ENCODE data around the gene DACT3. TPM values are rescaled to one million over a fixed set of nuclear protein-coding genes. Genes with fewer than 3 reads are reported as not detected.

DACT3 gene
- total and polyA plus RNA-seq, 4 donors: 0.32 to 1.4 (median 1.0) TPM

DNA sequence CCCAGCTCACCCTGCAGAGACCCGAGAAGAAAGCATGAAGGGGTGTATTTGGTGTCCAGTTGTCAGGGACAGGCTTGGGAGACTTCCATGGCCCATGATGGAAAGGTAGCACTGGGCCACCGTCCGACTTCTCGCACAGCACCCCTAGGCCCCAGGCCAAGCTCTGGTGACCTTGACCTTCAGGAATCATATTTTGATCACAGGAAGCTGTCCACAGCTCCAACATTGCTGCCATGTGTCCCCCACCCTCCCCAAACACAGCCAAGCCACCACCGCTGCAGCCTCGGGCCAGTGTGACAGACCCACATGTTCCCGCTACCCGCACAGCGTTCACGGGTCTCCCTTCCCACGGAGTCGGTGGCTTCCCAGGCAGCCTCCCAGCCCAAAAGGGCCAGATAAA, 35.3 kb downstream of the DACT3 start:
- H3K36me3 ChIP-seq (ENCODE audit: control insufficient read depth in 4 of 4, insufficient read depth in 3 of 4, low read depth in 1 of 4, low read length in 3 of 4): no peaks in the 10 kb centered on the region
- H3K9ac ChIP-seq (ENCODE audit: low read depth in 1 of 2, low read length in 2 of 2): no peak overlapping the region
- no peaks in the 10 kb centered on the region for H3K9me3 ChIP-seq (ENCODE audit: control insufficient read depth in 4 of 4, low read length in 3 of 4)
- peaks cover 0 to 3% (median 0%) of the 10 kb centered on the region in 4 donors for H3K4me1 ChIP-seq (ENCODE audit: control insufficient read depth in 4 of 4, insufficient read depth in 4 of 4, low read length in 3 of 4)
- H3K27ac ChIP-seq (ENCODE audit: low read depth in 1 of 2, low read length in 2 of 2): peak overlapping the region; percentile 29 to 75
- no peak for DNase-seq (ENCODE audit: low spot score)
- TF ChIP-seq GABPA (IDR thresholded peaks at IDR 0.05 in 1 of 2, conservative IDR thresholded peaks at IDR 0.05 in 1 of 2) (no peak), SP1 (IDR thresholded peaks at IDR 0.05) (peak; percentile 4)
- TF ChIP-seq, protein P1, sequence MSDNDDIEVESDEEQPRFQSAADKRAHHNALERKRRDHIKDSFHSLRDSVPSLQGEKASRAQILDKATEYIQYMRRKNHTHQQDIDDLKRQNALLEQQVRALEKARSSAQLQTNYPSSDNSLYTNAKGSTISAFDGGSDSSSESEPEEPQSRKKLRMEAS (IDR thresholded peaks at IDR 0.05): no peak
- 82% methylated on average over 12 of the region's 12 CpGs for WGBS
- H3K4me3 ChIP-seq (ENCODE audit: low read depth in 1 of 3, low read length in 3 of 3): no peak overlapping the region
- no peaks in the 10 kb centered on the region for H3K27me3 ChIP-seq (ENCODE audit: control insufficient read depth in 4 of 4, insufficient read depth in 4 of 4, low read length in 3 of 4)

DNA sequence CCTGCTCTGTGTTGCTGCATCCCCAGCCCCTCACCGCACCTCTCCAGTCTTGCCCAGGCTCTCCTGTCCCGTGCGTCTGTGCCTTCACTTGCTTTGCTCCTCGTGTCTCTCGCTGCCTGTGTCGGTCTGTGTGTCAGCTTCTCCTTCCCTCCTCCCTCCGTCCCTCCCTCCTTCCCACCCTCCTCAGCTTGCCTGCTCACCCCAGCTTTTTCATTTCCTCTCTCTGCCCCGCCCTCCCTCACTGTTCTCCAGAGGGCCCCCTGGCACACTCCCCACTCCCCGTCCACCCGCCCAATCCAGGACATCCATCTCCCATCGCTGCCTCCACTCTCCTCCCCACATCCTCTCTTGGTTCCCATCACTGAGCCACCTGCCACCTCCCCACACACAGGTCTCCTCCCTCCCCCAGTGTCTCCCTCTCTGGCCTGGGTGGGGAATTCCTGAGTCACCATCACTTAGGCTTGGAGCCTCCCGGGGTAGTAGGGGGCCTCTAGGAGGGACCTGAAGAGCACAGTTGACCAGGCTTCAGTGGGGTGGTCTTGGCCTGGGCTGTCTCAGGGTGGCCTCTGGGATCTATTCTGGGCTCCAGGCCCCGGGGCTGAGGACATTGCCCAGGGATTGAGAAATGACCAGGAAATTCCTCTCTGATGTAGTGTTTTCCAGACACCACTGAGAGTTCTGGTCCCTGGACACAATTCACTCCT, 35.9 kb downstream of the DACT3 start, which contains the start of gene PTGIR:
Gene PTGIR (minus strand): TSS at position 132 of the 704 bp plus-strand sequence. CDS start 864 bp downstream, outside the sequence.
- no peak for DNase-seq (ENCODE audit: low spot score)
- H3K4me1 ChIP-seq (ENCODE audit: control insufficient read depth in 4 of 4, insufficient read depth in 4 of 4, low read length in 3 of 4): peaks cover 0 to 3% (median 0%) of the 10 kb centered on the region in 4 donors
- H3K27ac ChIP-seq (ENCODE audit: low read depth in 1 of 2, low read length in 2 of 2): peak within 1 kb of the TSS; percentile 62 to 75
- no peak within 1 kb of the TSS for H3K9ac ChIP-seq (ENCODE audit: low read depth in 1 of 2, low read length in 2 of 2)
- peak within 1 kb of the TSS in 1 of 3 donors; percentile 11 for H3K4me3 ChIP-seq (ENCODE audit: low read depth in 1 of 3, low read length in 3 of 3)
- H3K36me3 ChIP-seq (ENCODE audit: control insufficient read depth in 4 of 4, insufficient read depth in 3 of 4, low read depth in 1 of 4, low read length in 3 of 4): no peaks in the 10 kb centered on the region
- 39% methylated on average over 13 of the region's 13 CpGs for WGBS
- H3K9me3 ChIP-seq (ENCODE audit: control insufficient read depth in 4 of 4, low read length in 3 of 4): no peaks in the 10 kb centered on the region
- H3K27me3 ChIP-seq (ENCODE audit: control insufficient read depth in 4 of 4, insufficient read depth in 4 of 4, low read length in 3 of 4): no peaks in the 10 kb centered on the region
- TF ChIP-seq SP1 (IDR thresholded peaks at IDR 0.05): peak; percentile 38
- TF ChIP-seq, protein P1 (IDR thresholded peaks at IDR 0.05): no peak
- no peak for TF ChIP-seq FOXA2 (IDR thresholded peaks at IDR 0.05)
- no peak for TF ChIP-seq ZBTB33 (IDR thresholded peaks at IDR 0.05)
- TF ChIP-seq NR2F2 (IDR thresholded peaks at IDR 0.05): peak; percentile 33
- peak; percentile 12 to 18 for TF ChIP-seq RXRA (IDR thresholded peaks at IDR 0.05)
- TF ChIP-seq CTCF (IDR thresholded peaks at IDR 0.05; ENCODE audit: low read depth, low read length, missing input control): no peak

GRCh38 chr19:46623915-46624502, 37.0 kb downstream of the DACT3 start:
- Histone ChIP-seq H3K4me1 (ENCODE audit: control insufficient read depth in 4 of 4, insufficient read depth in 4 of 4, low read length in 3 of 4) (peaks cover 0 to 3% (median 0%) of the 10 kb centered on the region in 4 donors), H3K27me3 (ENCODE audit: control insufficient read depth in 4 of 4, insufficient read depth in 4 of 4, low read length in 3 of 4) (no peaks in the 10 kb centered on the region), H3K36me3 (ENCODE audit: control insufficient read depth in 4 of 4, insufficient read depth in 3 of 4, low read depth in 1 of 4, low read length in 3 of 4) (no peaks in the 10 kb centered on the region), H3K9me3 (ENCODE audit: control insufficient read depth in 4 of 4, low read length in 3 of 4) (no peaks in the 10 kb centered on the region), H3K9ac (ENCODE audit: low read depth in 1 of 2, low read length in 2 of 2) (no peak overlapping the region), H3K4me3 (ENCODE audit: low read depth in 1 of 3, low read length in 3 of 3) (peak overlapping the region in 1 of 3 donors; percentile 11), H3K27ac (ENCODE audit: low read depth in 1 of 2, low read length in 2 of 2) (peak overlapping the region; percentile 25 to 56)
- 81% methylated on average over 35 of the region's 35 CpGs for WGBS
- no peak for DNase-seq (ENCODE audit: low spot score)
- no peak for TF ChIP-seq YY1 (IDR thresholded peaks at IDR 0.05)
- TF ChIP-seq FOXA2 (IDR thresholded peaks at IDR 0.05): no peak
- TF ChIP-seq, protein P1 (IDR thresholded peaks at IDR 0.05): no peak
- no peak for TF ChIP-seq GABPA (IDR thresholded peaks at IDR 0.05 in 1 of 2, conservative IDR thresholded peaks at IDR 0.05 in 1 of 2)
- TF ChIP-seq RAD21 (IDR thresholded peaks at IDR 0.05): no peak
- TF ChIP-seq FOXA1 (IDR thresholded peaks at IDR 0.05): no peak
- no peak for TF ChIP-seq SP1 (IDR thresholded peaks at IDR 0.05)
- TF ChIP-seq RXRA (IDR thresholded peaks at IDR 0.05): no peak
- TF ChIP-seq ZBTB33 (IDR thresholded peaks at IDR 0.05): no peak
- TF ChIP-seq NR2F2 (IDR thresholded peaks at IDR 0.05): no peak
- TF ChIP-seq TAF1 (conservative IDR thresholded peaks at IDR 0.05): no peak
- no peak for TF ChIP-seq EGR1 (IDR thresholded peaks at IDR 0.05; ENCODE audit: low read depth in 2 of 2)
- no peak for TF ChIP-seq HNF4A (conservative IDR thresholded peaks at IDR 0.05)
- TF ChIP-seq CTCF (IDR thresholded peaks at IDR 0.05; ENCODE audit: low read depth, low read length, missing input control): no peak
- no peak for TF ChIP-seq HNF4G (IDR thresholded peaks at IDR 0.05)
- TF ChIP-seq JUND (IDR thresholded peaks at IDR 0.05): no peak
